ENCODE measurements around the gene PLCL1.

Gene PLCL1

DNA sequence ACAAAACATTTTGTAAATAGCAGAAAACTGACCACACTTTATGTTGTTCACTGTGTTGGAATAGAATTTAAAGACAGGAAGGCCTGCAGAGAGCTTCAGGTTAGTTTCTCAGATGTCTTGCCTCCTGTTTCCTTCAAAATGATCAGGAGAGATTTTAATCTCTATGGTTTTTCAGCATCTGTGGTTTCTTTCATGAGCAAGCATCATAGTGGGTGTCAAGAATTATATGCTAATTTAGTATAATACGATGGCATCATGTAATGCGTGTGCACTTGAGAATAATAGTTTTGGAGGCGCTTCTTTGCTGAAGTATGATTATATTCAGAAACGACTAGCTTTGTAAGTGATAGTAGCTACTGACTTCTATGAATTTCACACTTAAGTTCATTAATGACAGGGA is 149.9 kb downstream of the PLCL1 start:
- no peak for TF ChIP-seq CTCF (IDR thresholded peaks at IDR 0.05; ENCODE audit: low read depth, low read length)
- no peak overlapping the region for H3K4me3 ChIP-seq (replicated peaks in 1 of 2; ENCODE audit: low read depth in 2 of 2, low read length in 2 of 2)
- DNase-seq (ENCODE audit: low read depth in 2 of 2), result no peak

- no peak for TF ChIP-seq CTCF (IDR thresholded peaks at IDR 0.05; ENCODE audit: low read depth, low read length)
- no peak overlapping the region for H3K4me3 ChIP-seq (replicated peaks in 1 of 2; ENCODE audit: low read depth in 2 of 2, low read length in 2 of 2)
- peak in 1 of 2 donors; percentile 59 for DNase-seq (ENCODE audit: low read depth in 2 of 2)
Measured at GRCh38 chr2:197958592-197959150, 154.3 kb downstream of the PLCL1 start.

DNA sequence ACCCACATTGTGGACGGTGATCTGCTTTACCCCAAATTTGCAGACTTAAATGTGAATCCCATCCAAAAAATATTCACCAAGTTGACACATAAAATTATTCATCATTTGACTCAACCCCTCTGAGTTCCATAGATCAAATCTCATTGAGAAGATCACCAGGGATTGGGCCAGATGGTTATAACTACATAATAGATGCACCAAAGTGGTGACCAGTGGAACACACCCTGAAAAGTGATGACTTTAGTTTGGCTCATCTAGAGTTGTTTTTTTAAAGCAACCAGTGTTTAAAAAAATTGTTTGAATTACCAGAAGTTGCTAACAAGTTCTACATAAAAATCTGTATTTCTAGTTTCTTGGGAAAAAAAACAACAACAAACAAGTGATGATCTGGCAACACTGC is 155.0 kb downstream of the PLCL1 start:
- no peak overlapping the region for H3K4me3 ChIP-seq (replicated peaks in 1 of 2; ENCODE audit: low read depth in 2 of 2, low read length in 2 of 2)
- TF ChIP-seq CTCF (IDR thresholded peaks at IDR 0.05; ENCODE audit: low read depth, low read length), result no peak
- no peak for DNase-seq (ENCODE audit: low read depth in 2 of 2)

DNA sequence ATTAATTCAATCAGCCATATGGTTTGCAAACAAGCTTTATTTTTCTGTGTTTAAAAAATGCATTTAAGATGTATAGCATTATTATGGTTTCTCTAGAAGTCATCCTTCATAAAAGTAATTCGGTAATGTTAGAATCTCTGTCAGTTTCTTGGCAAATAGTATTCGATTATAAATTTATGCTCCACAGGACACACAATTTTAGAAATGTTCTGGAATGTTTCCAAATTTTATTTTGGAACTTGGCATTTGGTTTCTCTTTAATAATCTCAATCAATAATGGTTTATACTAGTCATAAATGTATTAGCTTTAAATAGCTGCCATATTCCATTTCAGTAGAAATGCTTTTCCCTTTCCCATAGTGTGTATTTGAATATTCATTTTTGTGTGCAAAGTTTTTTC is 156.4 kb downstream of the PLCL1 start:
- H3K4me3 ChIP-seq (replicated peaks in 1 of 2; ENCODE audit: low read depth in 2 of 2, low read length in 2 of 2), result no peak overlapping the region
- no peak for DNase-seq (ENCODE audit: low read depth in 2 of 2)
- no peak for TF ChIP-seq CTCF (IDR thresholded peaks at IDR 0.05; ENCODE audit: low read depth, low read length)

DNA sequence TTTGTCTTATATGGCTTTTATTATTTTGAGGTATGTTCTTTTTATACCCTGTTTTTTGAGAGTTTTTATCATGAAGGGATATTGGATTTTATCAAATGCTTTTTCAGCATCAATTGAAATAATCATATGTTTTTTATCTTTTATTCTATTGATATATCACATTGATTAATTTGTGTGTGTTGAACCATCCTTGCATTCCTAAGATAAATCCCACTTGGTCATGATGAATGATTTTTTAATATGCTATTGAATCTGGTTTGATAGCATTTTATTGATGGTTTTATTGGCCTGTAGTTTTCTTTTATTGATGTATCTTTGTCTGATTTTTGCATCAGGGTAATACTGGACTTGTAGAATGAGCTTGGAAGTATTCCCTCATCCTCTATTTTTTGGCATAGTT is 160.3 kb downstream of the PLCL1 start:
- H3K4me3 ChIP-seq (replicated peaks in 1 of 2; ENCODE audit: low read depth in 2 of 2, low read length in 2 of 2), result no peak overlapping the region
- no peak for TF ChIP-seq CTCF (IDR thresholded peaks at IDR 0.05; ENCODE audit: low read depth, low read length)
- DNase-seq (ENCODE audit: low read depth in 2 of 2), result no peak

DNA sequence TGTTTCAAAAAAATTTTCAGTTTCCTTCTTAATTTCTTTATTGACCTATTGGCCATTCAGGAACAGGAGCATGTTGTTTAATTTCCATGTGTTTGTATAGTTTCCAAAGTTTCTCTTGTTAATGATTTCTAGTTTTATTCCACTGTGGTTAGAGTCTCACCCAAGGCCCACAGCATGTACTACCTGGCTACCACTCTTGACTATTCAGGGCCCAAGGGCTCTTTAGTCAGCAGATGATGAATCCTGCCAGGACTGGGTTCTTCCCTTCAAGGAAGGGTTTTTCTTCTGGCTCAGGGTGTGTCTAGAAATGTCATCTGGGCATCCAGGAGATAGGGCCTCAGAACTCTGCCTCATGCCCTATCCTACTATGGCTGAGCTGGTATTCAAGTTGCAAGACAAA is 161.4 kb downstream of the PLCL1 start:
- no peak for DNase-seq (ENCODE audit: low read depth in 2 of 2)
- TF ChIP-seq CTCF (IDR thresholded peaks at IDR 0.05; ENCODE audit: low read depth, low read length), result no peak
- H3K4me3 ChIP-seq (replicated peaks in 1 of 2; ENCODE audit: low read depth in 2 of 2, low read length in 2 of 2), result no peak overlapping the region

GRCh38 chr2:197969391-197969893 is 165.0 kb downstream of the PLCL1 start:
- no peak overlapping the region for H3K4me3 ChIP-seq (replicated peaks in 1 of 2; ENCODE audit: low read depth in 2 of 2, low read length in 2 of 2)
- DNase-seq (ENCODE audit: low read depth in 2 of 2), result peak; percentile 72 to 81

More at GRCh38 chr2:197969391-197969893, 165.0 kb downstream of the PLCL1 start:
- TF ChIP-seq CTCF (IDR thresholded peaks at IDR 0.05; ENCODE audit: low read depth, low read length), result no peak
